GM12878 (cell line): ENCODE measurements around the gene NRXN3. TPM values are rescaled to one million over a fixed set of nuclear protein-coding genes. Genes with fewer than 3 reads are reported as not detected.

ENCODE experiments used
- ATAC-seq: fragments of 200-7000 bp; cut with Tn5 transposase; 3 replicates; pipeline ENCODE4 v1.9.1; 2020; ENCODE audit warnings: mild to moderate bottlenecking, moderate library complexity
- BruUV-seq: library from RNA; stranded (reverse); fragments of 400-500 nt; replicated peaks from 2 replicates; lab custom pipeline; 2021; lab: Mats Ljungman, UMichigan
- CTCF ChIA-PET: fragments of 300-600 bp; sonication (Branson Sonifier 250); formaldehyde crosslinking; extraction: SDS; loops from one replicate; lab custom pipeline; 2021; ENCODE audit warnings: inconsistent platforms; lab: Yijun Ruan, JAX
- POLR2A ChIA-PET: fragments of 350-600 bp; formaldehyde crosslinking; extraction: SDS; loops from one replicate; lab custom pipeline; 2021; ENCODE audit warnings: inconsistent platforms; lab: Charles Lee
- RAD21 ChIA-PET: fragments of 300-600 bp; sonication (Branson Sonifier 250); formaldehyde crosslinking; loops from one replicate; lab custom pipeline; 2023; ENCODE audit warnings: antibody characterized with exemption; ENCODE audit not compliant: unreplicated experiment; lab: Charles Lee
- SMC1A ChIA-PET: fragments of 300-600 bp; sonication (Branson Sonifier 250); formaldehyde crosslinking; loops from one replicate; lab custom pipeline; 2023; ENCODE audit not compliant: unreplicated experiment, uncharacterized antibody; lab: Charles Lee
- DNase-seq: peaks from one replicate; pipeline ENCODE4 v3.0.0-alpha.2; 2011; ENCODE audit warnings: low read depth, low spot score
- FAIRE-seq: peaks from 3 replicates; lab custom pipeline; 2011; peaks lifted over from hg19 to GRCh38; lab: Jason Lieb, UNC
- H2AFZ ChIP-seq: 2 replicates; pipeline ENCODE4 v1.6.0; 2011; ENCODE audit warnings: low read depth, low read length, control low read depth; ENCODE audit not compliant: control insufficient read depth
- H3K27ac ChIP-seq: 2 replicates; pipeline ENCODE4 v1.5.1; 2011; ENCODE audit warnings: control low read depth; ENCODE audit not compliant: control insufficient read depth, insufficient read depth
- H3K27me3 ChIP-seq, 2 experiments: replicated peaks in 1 of 2; 2 replicates each; pipeline versions ENCODE4 v1.6.0 to v1.6.1; 2011; ENCODE audit warnings: low read length in 1 of 2; ENCODE audit not compliant: control insufficient read depth in 2 of 2, insufficient read depth in 2 of 2
- H3K36me3 ChIP-seq, 2 experiments: 2 replicates each; pipeline ENCODE4 v1.5.1; 2011; ENCODE audit warnings: low read length in 1 of 2; ENCODE audit not compliant: control insufficient read depth in 2 of 2, insufficient read depth in 2 of 2
- H3K4me1 ChIP-seq: 2 replicates; pipeline ENCODE4 v1.6.1; 2011; ENCODE audit warnings: mild to moderate bottlenecking, low read length, moderate library complexity, mixed read lengths; ENCODE audit not compliant: control insufficient read depth, insufficient read depth
- H3K4me2 ChIP-seq: 2 replicates; pipeline ENCODE4 v1.6.0; 2011; ENCODE audit warnings: control low read depth; ENCODE audit not compliant: control insufficient read depth, insufficient read depth
- H3K4me3 ChIP-seq: fragments of 200-600 bp; sonication (generic); 2 replicates; pipeline ENCODE4 v1.5.1; 2016
- H3K79me2 ChIP-seq: 2 replicates; pipeline ENCODE4 v1.6.0; 2011; ENCODE audit warnings: low read length; ENCODE audit not compliant: control insufficient read depth, insufficient read depth
- H3K9ac ChIP-seq: 2 replicates; pipeline ENCODE4 v1.8.0; 2011; ENCODE audit warnings: low read length, control low read depth, mixed read lengths; ENCODE audit not compliant: control insufficient read depth, insufficient read depth
- H3K9me3 ChIP-seq: replicated peaks from 3 replicates; pipeline ENCODE4 v1.5.1; 2011; ENCODE audit warnings: mild to moderate bottlenecking, low read length; ENCODE audit not compliant: control insufficient read depth, insufficient read depth
- H4K20me1 ChIP-seq: 2 replicates; pipeline ENCODE4 v1.6.0; 2011; ENCODE audit not compliant: control insufficient read depth, insufficient read depth
- BCLAF1 ChIP-seq: fragments of 450-650 bp; IDR thresholded peaks from 2 replicates; pipeline ENCODE4 v1.6.1; 2017; ENCODE audit warnings: antibody characterized with exemption, mild to moderate bottlenecking, moderate library complexity
- ELK1 ChIP-seq: IDR thresholded peaks from 2 replicates; pipeline ENCODE4 v1.6.1; 2012; ENCODE audit warnings: low read depth, low read length, improper control_type of control experiment
- HDAC2 ChIP-seq: fragments of 200-600 bp; sonication (generic); IDR thresholded peaks from 2 replicates; pipeline ENCODE4 v1.6.1; 2017
- KDM1A ChIP-seq: fragments of 200-600 bp; sonication (generic); IDR thresholded peaks from 2 replicates; pipeline ENCODE4 v1.6.1; 2016; ENCODE audit warnings: borderline replicate concordance
- POLR2AphosphoS5 ChIP-seq: IDR thresholded peaks from 2 replicates; pipeline ENCODE4 v1.6.1; 2011; ENCODE audit warnings: mild to moderate bottlenecking, low read length, inconsistent platforms
- RUNX3 ChIP-seq: IDR thresholded peaks from 2 replicates; pipeline ENCODE4 v1.6.1; 2012; ENCODE audit warnings: low read length, inconsistent platforms
- SMC3 ChIP-seq: IDR thresholded peaks from 2 replicates; pipeline ENCODE4 v1.6.1; 2011; ENCODE audit warnings: low read length, improper control_type of control experiment, borderline replicate concordance
- WGBS: methylation state at CpG from one replicate; pipeline ENCODE4 v1.1.6; 2016; ENCODE audit warnings: low lambda C conversion rate; ENCODE audit not compliant: insufficient replicate concordance, insufficient coverage; ENCODE audit errors: missing lambda C conversion rate; 5-methylcytosine and 5-hydroxymethylcytosine counted together
- in situ Hi-C: fragments of 300-500 bp; cut with MboI; formaldehyde crosslinking; loops from 9 replicates; pipeline ENCODE4 v1.14.3; 2018; ENCODE audit warnings: mixed read lengths
- intact Hi-C: fragments of 100-400 bp; cut with micrococcal nuclease; formaldehyde crosslinking; loops from one replicate; pipeline ENCODE4 v1.14.2; 2022; ENCODE audit not compliant: unreplicated experiment
- polyA plus RNA-seq, 11 experiments: library from polyadenylated mRNA; depleted of rRNA in 4 of 11; unstranded in 6 of 11; stranded (reverse) in 5 of 11; fragments of >200 nt; fragmentation: Nextera tagmentation in 4 of 11; fragmentation: Illumina TruSeq in 1 of 11; extraction: Ambion mirVana in 4 of 11; extraction: Trizol in 1 of 11; gene quantifications; 1 replicate in 1 of 11; 2 replicates in 10 of 11; pipeline versions ENCODE4 v1.2.1 to v1.2.3, GENCODE V29; 2011 to 2016; ENCODE audit warnings: inconsistent platforms in 2 of 11, missing spikeins in 2 of 11, low read depth in 1 of 11
- total RNA-seq, 4 experiments: library from RNA; depleted of rRNA in 3 of 4; stranded (reverse); fragments of >200 nt in 3 of 4; fragmentation: Illumina TruSeq in 1 of 4; extraction: Trizol in 1 of 4; gene quantifications; 2 replicates each; pipeline versions ENCODE4 v1.2.1 to v1.2.3, GENCODE V29; 2013 to 2021

NRXN3 gene
- total and polyA plus RNA-seq, 10 of the 15 experiments (the other 5 are each of a cell fraction or from before 2014, with no cell fraction given) = 0.52 to 3.3 (median 1.4) TPM

- Histone ChIP-seq H4K20me1 (no peaks in the 10 kb centered on the region), H3K9me3 (no peaks in the 10 kb centered on the region), H3K4me1 (no peaks in the 10 kb centered on the region), H3K36me3 (no peaks in the 10 kb centered on the region), H3K27me3 (no peaks in the 10 kb centered on the region), H2AFZ (no peak overlapping the region), H3K4me2 (no peak overlapping the region), H3K79me2 (no peaks in the 10 kb centered on the region), H3K4me3 (no peak overlapping the region), H3K9ac (no peak overlapping the region), H3K27ac (no peak overlapping the region)
- FAIRE-seq = no peak
- CTCF ChIA-PET = no interaction called here
- in situ Hi-C loops = no loop called here
- SMC1A ChIA-PET = no interaction called here
- RAD21 ChIA-PET = no interaction called here
- POLR2A ChIA-PET = no interaction called here
- no peak for ATAC-seq
- no TSS peak for BruUV-seq
- TF ChIP-seq ELK1 (no peak), KDM1A (no peak), BCLAF1 (no peak), HDAC2 (no peak), SMC3 (no peak), POLR2AphosphoS5 (no peak), RUNX3 (no peak)
- WGBS = 31% methylated on average over 4 of the region's 4 CpGs
- intact Hi-C loops = no loop called here
- DNase-seq = no peak
These were observed 914.7 kb downstream of the NRXN3 start for GRCh38 chr14:79084861-79085260.
